Erythroblast (primary cell): ENCODE data around the gene RBBP8.

Source experiments
- GATA1 ChIP-seq: IDR thresholded peaks from 2 replicates; pipeline ENCODE4 v1.6.1; 2011; ENCODE audit warnings: low read depth, mild to moderate bottlenecking, control low read depth, low read length, moderate library complexity
- POLR2A ChIP-seq: IDR thresholded peaks from 2 replicates; pipeline ENCODE4 v1.6.1; 2011; ENCODE audit warnings: mild to moderate bottlenecking, low read length

DNA sequence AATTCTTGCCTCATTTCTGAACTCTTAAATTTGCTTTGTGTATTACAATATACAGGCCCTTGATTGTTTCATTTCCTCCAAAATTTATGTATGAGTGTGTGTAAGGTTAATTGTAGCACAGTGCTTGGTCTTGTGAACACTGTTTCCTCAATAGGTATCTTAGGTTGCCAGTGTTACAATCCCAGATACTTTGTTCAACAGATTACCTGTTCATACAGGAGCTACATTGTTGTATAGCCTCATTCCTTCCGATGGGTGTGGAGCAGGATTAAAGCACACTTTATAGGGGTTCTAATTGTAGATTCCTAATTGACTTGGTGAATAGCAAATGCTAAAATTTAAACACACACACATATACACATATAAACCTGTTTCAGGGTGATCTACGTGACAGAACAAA is 10.7 kb downstream of the RBBP8 start:
- TF ChIP-seq POLR2A: no peak
- no peak for TF ChIP-seq GATA1
